SK-N-SH treated with all-trans-retinoic acid at 6 μM for 48 hours (cell line): ENCODE data around the gene DPP7.

Experiments used
- BACH2 ChIP-seq: fragments of 250-450 bp; sonication (Bioruptor Pico); IDR thresholded peaks from 2 replicates; pipeline ENCODE4 v1.9.0; 2021; ENCODE audit warnings: mild to moderate bottlenecking, borderline replicate concordance
- CREB5 ChIP-seq: fragments of 250-450 bp; sonication (Bioruptor Pico); IDR thresholded peaks from 2 replicates; pipeline ENCODE4 v1.5.1; 2020; ENCODE audit warnings: low read depth, mild to moderate bottlenecking, moderate library complexity
- TCF4 ChIP-seq: fragments of 250-450 bp; sonication (Bioruptor Pico); IDR thresholded peaks from 2 replicates; pipeline ENCODE4 v1.8.0; 2021; ENCODE audit warnings: mild to moderate bottlenecking, moderate library complexity, borderline replicate concordance
- ZNF565 ChIP-seq: fragments of 450-650 bp; formaldehyde crosslinking; conservative IDR thresholded peaks from 2 replicates; pipeline ENCODE4 v1.5.0; 2020; ENCODE audit warnings: low read depth, mild to moderate bottlenecking, moderate library complexity

GRCh38 chr9:137163805-137164204 is 49.3 kb upstream of the DPP7 start:
- TF ChIP-seq BACH2 (CRISPR knock-in tag), result no peak
- no peak for TF ChIP-seq ZNF565
- TF ChIP-seq CREB5 (CRISPR knock-in tag), result no peak
- TF ChIP-seq TCF4 (CRISPR knock-in tag), result no peak
